ENCODE data around the gene LRRTM4. TPM values are rescaled to one million over a fixed set of nuclear protein-coding genes. Genes with fewer than 3 reads are reported as not detected.

LRRTM4 gene
- total and polyA plus RNA-seq, 10 of the 15 experiments (the other 5 are each of a cell fraction or from before 2014, with no cell fraction given), result 0.01 to 1.0 TPM; not detected in 8

GRCh38 chr2:76813084-76813483 is 709.1 kb downstream of the LRRTM4 start:
- CTCF ChIA-PET, result no interaction called here

GRCh38 chr2:76812156-76812555 is 710.0 kb downstream of the LRRTM4 start:
- no TSS peak for BruUV-seq (replicated peaks)
- no peak for ATAC-seq
- ChIA-PET SMC1A (ENCODE audit: uncharacterized antibody, unreplicated experiment) (no interaction called here), POLR2A (no interaction called here), CTCF (no interaction called here), RAD21 (ENCODE audit: unreplicated experiment) (no interaction called here)
- Histone ChIP-seq H3K4me2 (ENCODE audit: control insufficient read depth, insufficient read depth) (no peak overlapping the region), H3K4me3 (no peak overlapping the region), H3K27ac (ENCODE audit: control insufficient read depth, insufficient read depth) (no peak overlapping the region), H3K36me3 (ENCODE audit: control insufficient read depth in 2 of 2, insufficient read depth in 2 of 2, low read length in 1 of 2) (no peaks in the 10 kb centered on the region), H3K79me2 (ENCODE audit: control insufficient read depth, insufficient read depth, low read length) (no peaks in the 10 kb centered on the region), H2AFZ (ENCODE audit: control insufficient read depth, low read depth, low read length) (no peak overlapping the region), H3K9me3 (replicated peaks; ENCODE audit: control insufficient read depth, insufficient read depth, low read length) (no peaks in the 10 kb centered on the region), H4K20me1 (ENCODE audit: control insufficient read depth, insufficient read depth) (no peaks in the 10 kb centered on the region), H3K9ac (ENCODE audit: control insufficient read depth, insufficient read depth, low read length) (no peak overlapping the region), H3K4me1 (ENCODE audit: control insufficient read depth, insufficient read depth, low read length) (no peaks in the 10 kb centered on the region), H3K27me3 (replicated peaks in 1 of 2; ENCODE audit: control insufficient read depth in 2 of 2, insufficient read depth in 2 of 2, low read length in 1 of 2) (no peaks in the 10 kb centered on the region)
- intact Hi-C loops (cut with micrococcal nuclease; ENCODE audit: unreplicated experiment), result no loop called here
- no peak for FAIRE-seq
- DNase-seq (ENCODE audit: low read depth, low spot score), result no peak
- in situ Hi-C loops (cut with MboI), result no loop called here
- TF ChIP-seq CUX1 (IDR thresholded peaks at IDR 0.05; ENCODE audit: insufficient replicate concordance, low read depth, low read length) (no peak), NFYA (IDR thresholded peaks at IDR 0.05; ENCODE audit: borderline replicate concordance, low read depth, low read length) (no peak), KLF5 (IDR thresholded peaks at IDR 0.05; ENCODE audit: partially characterized antibody) (no peak), NR2C1 (IDR thresholded peaks at IDR 0.05) (no peak), POLR2AphosphoS5 (IDR thresholded peaks at IDR 0.05; ENCODE audit: low read length) (no peak)
- TF ChIP-seq, protein P1, sequence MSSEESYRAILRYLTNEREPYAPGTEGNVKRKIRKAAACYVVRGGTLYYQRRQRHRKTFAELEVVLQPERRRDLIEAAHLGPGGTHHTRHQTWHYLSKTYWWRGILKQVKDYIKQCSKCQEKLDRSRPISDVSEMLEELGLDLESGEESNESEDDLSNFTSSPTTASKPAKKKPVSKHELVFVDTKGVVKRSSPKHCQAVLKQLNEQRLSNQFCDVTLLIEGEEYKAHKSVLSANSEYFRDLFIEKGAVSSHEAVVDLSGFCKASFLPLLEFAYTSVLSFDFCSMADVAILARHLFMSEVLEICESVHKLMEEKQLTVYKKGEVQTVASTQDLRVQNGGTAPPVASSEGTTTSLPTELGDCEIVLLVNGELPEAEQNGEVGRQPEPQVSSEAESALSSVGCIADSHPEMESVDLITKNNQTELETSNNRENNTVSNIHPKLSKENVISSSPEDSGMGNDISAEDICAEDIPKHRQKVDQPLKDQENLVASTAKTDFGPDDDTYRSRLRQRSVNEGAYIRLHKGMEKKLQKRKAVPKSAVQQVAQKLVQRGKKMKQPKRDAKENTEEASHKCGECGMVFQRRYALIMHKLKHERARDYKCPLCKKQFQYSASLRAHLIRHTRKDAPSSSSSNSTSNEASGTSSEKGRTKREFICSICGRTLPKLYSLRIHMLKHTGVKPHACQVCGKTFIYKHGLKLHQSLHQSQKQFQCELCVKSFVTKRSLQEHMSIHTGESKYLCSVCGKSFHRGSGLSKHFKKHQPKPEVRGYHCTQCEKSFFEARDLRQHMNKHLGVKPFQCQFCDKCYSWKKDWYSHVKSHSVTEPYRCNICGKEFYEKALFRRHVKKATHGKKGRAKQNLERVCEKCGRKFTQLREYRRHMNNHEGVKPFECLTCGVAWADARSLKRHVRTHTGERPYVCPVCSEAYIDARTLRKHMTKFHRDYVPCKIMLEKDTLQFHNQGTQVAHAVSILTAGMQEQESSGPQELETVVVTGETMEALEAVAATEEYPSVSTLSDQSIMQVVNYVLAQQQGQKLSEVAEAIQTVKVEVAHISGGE (CRISPR knock-in tag; IDR thresholded peaks at IDR 0.05), result no peak

More at GRCh38 chr2:76813084-76813483, 709.1 kb downstream of the LRRTM4 start:
- FAIRE-seq, result no peak
- no peaks in the 10 kb centered on the region for H3K79me2 ChIP-seq (ENCODE audit: control insufficient read depth, insufficient read depth, low read length)
- H3K27me3 ChIP-seq (replicated peaks in 1 of 2; ENCODE audit: control insufficient read depth in 2 of 2, insufficient read depth in 2 of 2, low read length in 1 of 2), result no peaks in the 10 kb centered on the region
- ChIA-PET RAD21 (ENCODE audit: unreplicated experiment) (no interaction called here), POLR2A (no interaction called here), SMC1A (ENCODE audit: uncharacterized antibody, unreplicated experiment) (no interaction called here)
- no peak overlapping the region for H3K4me2 ChIP-seq (ENCODE audit: control insufficient read depth, insufficient read depth)
- no peaks in the 10 kb centered on the region for H3K4me1 ChIP-seq (ENCODE audit: control insufficient read depth, insufficient read depth, low read length)
- DNase-seq (ENCODE audit: low read depth, low spot score), result no peak
- no peak overlapping the region for H3K9ac ChIP-seq (ENCODE audit: control insufficient read depth, insufficient read depth, low read length)
- H2AFZ ChIP-seq (ENCODE audit: control insufficient read depth, low read depth, low read length), result no peak overlapping the region
- BruUV-seq (replicated peaks), result no TSS peak
- H3K9me3 ChIP-seq (replicated peaks; ENCODE audit: control insufficient read depth, insufficient read depth, low read length), result no peaks in the 10 kb centered on the region
- no peak overlapping the region for H3K27ac ChIP-seq (ENCODE audit: control insufficient read depth, insufficient read depth)
- ATAC-seq, result no peak
- no peaks in the 10 kb centered on the region for H3K36me3 ChIP-seq (ENCODE audit: control insufficient read depth in 2 of 2, insufficient read depth in 2 of 2, low read length in 1 of 2)
- 0% methylated on average over 1 of the region's 1 CpG for WGBS (ENCODE audit: insufficient coverage, insufficient replicate concordance, low lambda C conversion rate, missing lambda C conversion rate)
- H4K20me1 ChIP-seq (ENCODE audit: control insufficient read depth, insufficient read depth), result no peaks in the 10 kb centered on the region
- in situ Hi-C loops (cut with MboI), result no loop called here
- H3K4me3 ChIP-seq, result no peak overlapping the region
- TF ChIP-seq ZNF24 (IDR thresholded peaks at IDR 0.05) (no peak), ZNF217 (IDR thresholded peaks at IDR 0.05) (no peak)
- intact Hi-C loops (cut with micrococcal nuclease; ENCODE audit: unreplicated experiment), result no loop called here

All from GM12878 (cell line).